GM12864 (cell line): ENCODE data around the gene MLLT3.

ENCODE experiments used
- DNase-seq: peaks from one replicate; pipeline ENCODE4 v3.0.0-alpha.2; 2011; ENCODE audit warnings: low read depth
- H3K4me3 ChIP-seq: 2 replicates; pipeline ENCODE4 v1.5.1; 2011; ENCODE audit warnings: mild to moderate bottlenecking, low read depth, low read length, control low read depth
- TF ChIP-seq, protein P1 (sequence below): IDR thresholded peaks from 2 replicates; pipeline ENCODE4 v1.5.1; 2011; ENCODE audit warnings: low read depth, mild to moderate bottlenecking, moderate library complexity, low read length, control low read depth, inconsistent platforms; ENCODE audit errors: missing control alignments

The MLLT3 gene

DNA sequence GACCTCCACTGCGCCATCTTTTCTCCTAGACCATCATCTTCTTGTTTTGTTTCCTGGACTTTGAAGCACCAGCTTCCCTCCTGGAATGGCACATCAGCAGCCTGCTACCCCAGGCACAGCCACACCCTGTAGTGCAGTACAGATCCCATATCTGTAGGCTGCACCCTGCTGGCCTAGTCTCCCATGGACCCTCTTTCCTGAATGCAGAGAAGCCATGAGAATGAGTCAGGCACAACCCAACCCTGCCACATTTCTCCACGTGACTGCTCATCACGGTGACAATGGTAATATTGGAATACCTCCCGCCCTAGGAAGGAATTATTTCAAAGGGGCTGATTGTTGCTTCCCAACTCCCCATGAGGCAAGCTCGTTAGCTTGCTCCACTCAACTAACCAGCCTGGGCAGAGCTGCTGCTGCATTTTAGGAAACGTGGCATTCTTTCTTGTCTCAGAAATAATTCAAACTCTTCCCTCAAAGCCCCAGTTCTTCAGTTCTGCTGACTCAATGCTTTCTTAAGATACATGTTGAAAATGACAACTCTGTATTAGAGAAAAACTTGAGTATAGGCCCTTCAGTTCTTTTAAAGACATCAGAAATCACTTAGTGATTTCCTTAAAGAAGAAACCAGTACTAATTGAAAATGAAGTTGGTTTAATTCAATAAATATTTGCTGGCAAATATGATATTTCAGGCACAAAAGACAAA, 328.1 kb downstream of the MLLT3 start:
- H3K4me3 ChIP-seq, result no peak overlapping the region
- TF ChIP-seq, protein P1, sequence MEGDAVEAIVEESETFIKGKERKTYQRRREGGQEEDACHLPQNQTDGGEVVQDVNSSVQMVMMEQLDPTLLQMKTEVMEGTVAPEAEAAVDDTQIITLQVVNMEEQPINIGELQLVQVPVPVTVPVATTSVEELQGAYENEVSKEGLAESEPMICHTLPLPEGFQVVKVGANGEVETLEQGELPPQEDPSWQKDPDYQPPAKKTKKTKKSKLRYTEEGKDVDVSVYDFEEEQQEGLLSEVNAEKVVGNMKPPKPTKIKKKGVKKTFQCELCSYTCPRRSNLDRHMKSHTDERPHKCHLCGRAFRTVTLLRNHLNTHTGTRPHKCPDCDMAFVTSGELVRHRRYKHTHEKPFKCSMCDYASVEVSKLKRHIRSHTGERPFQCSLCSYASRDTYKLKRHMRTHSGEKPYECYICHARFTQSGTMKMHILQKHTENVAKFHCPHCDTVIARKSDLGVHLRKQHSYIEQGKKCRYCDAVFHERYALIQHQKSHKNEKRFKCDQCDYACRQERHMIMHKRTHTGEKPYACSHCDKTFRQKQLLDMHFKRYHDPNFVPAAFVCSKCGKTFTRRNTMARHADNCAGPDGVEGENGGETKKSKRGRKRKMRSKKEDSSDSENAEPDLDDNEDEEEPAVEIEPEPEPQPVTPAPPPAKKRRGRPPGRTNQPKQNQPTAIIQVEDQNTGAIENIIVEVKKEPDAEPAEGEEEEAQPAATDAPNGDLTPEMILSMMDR, result no peak
- DNase-seq, result no peak

DNA sequence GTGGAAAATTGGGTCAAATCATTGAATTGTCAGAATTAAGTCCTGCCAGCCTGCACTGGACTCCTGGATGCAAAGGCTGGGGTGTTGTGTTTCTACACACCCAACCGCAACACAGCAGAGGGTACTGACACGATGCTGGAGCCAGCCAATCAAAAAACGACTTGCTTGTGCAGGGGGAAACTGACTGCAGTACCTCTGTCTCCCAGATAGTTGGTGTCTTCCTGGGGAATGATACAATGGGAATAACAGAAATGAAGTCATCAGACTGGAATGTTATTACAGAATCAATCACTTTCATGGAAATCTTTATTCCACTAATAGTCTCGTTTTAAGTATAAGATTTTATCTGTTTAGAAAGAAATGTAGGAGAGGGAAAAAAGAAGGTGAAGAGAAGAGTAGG, 330.3 kb downstream of the MLLT3 start:
- H3K4me3 ChIP-seq, result no peak overlapping the region
- TF ChIP-seq, protein P1, result no peak
- DNase-seq, result no peak
